OCI-LY7 (cell line): ENCODE data around the gene CEBPG. TPM values are rescaled to one million over a fixed set of nuclear protein-coding genes. Genes with fewer than 3 reads are reported as not detected.

Source experiments
- BruUV-seq: library from RNA; stranded (reverse); fragments of 400-500 nt; replicated peaks from 2 replicates; lab custom pipeline; 2021; lab: Mats Ljungman, UMichigan
- CTCF ChIA-PET: fragments of 300-600 bp; sonication (Branson Sonifier 250); formaldehyde crosslinking; loops from one replicate; lab custom pipeline; 2022; ENCODE audit warnings: antibody characterized with exemption; ENCODE audit not compliant: unreplicated experiment; lab: Charles Lee
- POLR2A ChIA-PET: fragments of 300-600 bp; sonication (Branson Sonifier 250); formaldehyde crosslinking; loops from one replicate; lab custom pipeline; 2022; ENCODE audit warnings: antibody characterized with exemption; lab: Charles Lee
- DNase-seq: peaks from one replicate; pipeline ENCODE4 v3.0.0-alpha.2; 2015; ENCODE audit warnings: low spot score
- H2AFZ ChIP-seq: fragments of 200-600 bp; sonication (generic), shearing (Covaris generic); 2 replicates; pipeline ENCODE4 v1.6.1; 2014; ENCODE audit warnings: mild to moderate bottlenecking, antibody characterized with exemption, low read length, moderate library complexity
- H3K27ac ChIP-seq: fragments of 200-600 bp; sonication (generic); 2 replicates; pipeline ENCODE4 v1.5.1; 2014; ENCODE audit warnings: mixed run types, low read depth, mild to moderate bottlenecking, moderate library complexity, low read length, inconsistent platforms; ENCODE audit not compliant: poor library complexity, severe bottlenecking
- H3K36me3 ChIP-seq: fragments of 200-600 bp; sonication (generic); 2 replicates; pipeline ENCODE4 v1.6.1; 2014; ENCODE audit warnings: mild to moderate bottlenecking, antibody characterized with exemption, low read length, moderate library complexity, mixed read lengths; ENCODE audit not compliant: insufficient read depth
- H3K4me1 ChIP-seq: fragments of 200-600 bp; sonication (generic); 2 replicates; pipeline ENCODE4 v1.5.1; 2014; ENCODE audit warnings: mild to moderate bottlenecking, low read length; ENCODE audit not compliant: insufficient read depth, poor library complexity, severe bottlenecking
- H3K4me2 ChIP-seq: fragments of 200-600 bp; sonication (generic); 2 replicates; pipeline ENCODE4 v1.6.1; 2014; ENCODE audit warnings: mild to moderate bottlenecking, low read length
- H3K4me3 ChIP-seq: fragments of 200-600 bp; sonication (generic); 2 replicates; pipeline ENCODE4 v1.5.1; 2014; ENCODE audit warnings: mild to moderate bottlenecking, low read depth, low read length; ENCODE audit not compliant: poor library complexity, severe bottlenecking
- H3K79me2 ChIP-seq: fragments of 200-600 bp; sonication (generic); 2 replicates; pipeline ENCODE4 v1.6.1; 2016; ENCODE audit warnings: low read depth, mild to moderate bottlenecking, low read length, moderate library complexity, mixed read lengths; ENCODE audit not compliant: insufficient read depth
- H3K9me2 ChIP-seq: fragments of 200-600 bp; sonication (generic); 2 replicates; pipeline ENCODE4 v1.6.1; 2016; ENCODE audit warnings: mild to moderate bottlenecking, low read length, mixed read lengths; ENCODE audit not compliant: insufficient read depth
- H3K9me3 ChIP-seq: fragments of 200-600 bp; sonication (generic); 2 replicates; pipeline ENCODE4 v1.6.1; 2014; ENCODE audit warnings: mild to moderate bottlenecking, mixed run types, low read length, mixed read lengths
- H4K20me1 ChIP-seq: fragments of 200-600 bp; sonication (generic); 2 replicates; pipeline ENCODE4 v1.6.1; 2014; ENCODE audit warnings: mild to moderate bottlenecking, antibody characterized with exemption, low read length, moderate library complexity, mixed read lengths; ENCODE audit not compliant: insufficient read depth
- CTCF ChIP-seq: fragments of 200-600 bp; sonication (generic); conservative IDR thresholded peaks from 2 replicates; pipeline ENCODE4 v1.5.1; 2014; ENCODE audit warnings: mild to moderate bottlenecking, antibody characterized with exemption, low read length, moderate library complexity, mixed read lengths
- EZH2phosphoT487 ChIP-seq: fragments of 200-600 bp; sonication (generic); IDR thresholded peaks from 2 replicates; pipeline ENCODE4 v1.6.1; 2018; ENCODE audit warnings: low read depth, borderline replicate concordance, mild to moderate bottlenecking, mixed run types, antibody characterized with exemption, low read length, moderate library complexity, mixed read lengths
- intact Hi-C: fragments of 100-400 bp; cut with micrococcal nuclease; formaldehyde crosslinking; loops from one replicate; pipeline ENCODE4 v1.10.0; 2022; ENCODE audit not compliant: unreplicated experiment
- total RNA-seq, 2 experiments: library from RNA; depleted of rRNA in 1 of 2; stranded (reverse); fragments of >200 nt in 1 of 2; shearing (Covaris generic) in 1 of 2; gene quantifications; 2 replicates each; pipeline ENCODE4 v1.2.3, GENCODE V29; 2014 to 2022

CEBPG gene
- total RNA-seq, 2 experiments from 2014 or later = 44.9 to 45.1 TPM

GRCh38 chr19:33359581-33359980 is 13.9 kb upstream of the CEBPG start:
- Histone ChIP-seq H3K36me3 (no peaks in the 10 kb centered on the region), H4K20me1 (no peaks in the 10 kb centered on the region), H3K9me2 (no peaks in the 10 kb centered on the region), H3K4me2 (no peak overlapping the region), H3K79me2 (no peaks in the 10 kb centered on the region), H3K4me3 (no peak overlapping the region), H3K4me1 (no peaks in the 10 kb centered on the region), H3K27ac (no peak overlapping the region), H3K9me3 (no peaks in the 10 kb centered on the region), H2AFZ (no peak overlapping the region)
- DNase-seq = no peak
- intact Hi-C loops = no loop called here
- no TSS peak for BruUV-seq
- ChIA-PET CTCF (no interaction called here), POLR2A (interaction anchor here (0.9 kb wide), 1 partner anchor 10 kb away, joined by 3 read pairs; no protein-coding TSS in a partner anchor)
- no peak for TF ChIP-seq CTCF
- TF ChIP-seq EZH2phosphoT487 = no peak

- CTCF ChIA-PET = no interaction called here
- Histone ChIP-seq H4K20me1 (no peaks in the 10 kb centered on the region), H3K9me3 (no peaks in the 10 kb centered on the region), H3K9me2 (no peaks in the 10 kb centered on the region), H3K27ac (no peak overlapping the region), H3K4me1 (no peaks in the 10 kb centered on the region), H3K4me2 (no peak overlapping the region), H3K4me3 (no peak overlapping the region), H2AFZ (no peak overlapping the region), H3K79me2 (no peaks in the 10 kb centered on the region), H3K36me3 (no peaks in the 10 kb centered on the region)
- POLR2A ChIA-PET = no interaction called here
- no peak for TF ChIP-seq CTCF
- TF ChIP-seq EZH2phosphoT487 = no peak
- intact Hi-C loops = no loop called here
- no TSS peak for BruUV-seq
- DNase-seq = no peak
Observed at GRCh38 chr19:33362508-33363228, 10.8 kb upstream of the CEBPG start.

GRCh38 chr19:33363476-33363875 is 10.0 kb upstream of the CEBPG start:
- no peaks in the 10 kb centered on the region for H3K36me3 ChIP-seq
- no TSS peak for BruUV-seq
- no peak for TF ChIP-seq CTCF
- TF ChIP-seq EZH2phosphoT487 = no peak
- H3K4me2 ChIP-seq = no peak overlapping the region
- no peaks in the 10 kb centered on the region for H3K4me1 ChIP-seq
- DNase-seq = no peak
- no peaks in the 10 kb centered on the region for H4K20me1 ChIP-seq
- H3K4me3 ChIP-seq = no peak overlapping the region
- ChIA-PET POLR2A (no interaction called here), CTCF (no interaction called here)
- no peak overlapping the region for H2AFZ ChIP-seq
- no peaks in the 10 kb centered on the region for H3K9me2 ChIP-seq
- no peaks in the 10 kb centered on the region for H3K79me2 ChIP-seq
- no peaks in the 10 kb centered on the region for H3K9me3 ChIP-seq
- intact Hi-C loops = no loop called here
- no peak overlapping the region for H3K27ac ChIP-seq
